ENCODE measurements around the gene MACF1. TPM values are rescaled to one million over a fixed set of nuclear protein-coding genes. Genes with fewer than 3 reads are reported as not detected.
"Not testable (repeated sequence)": the region's sequence is repeated elsewhere in the genome, so short reads cannot be mapped to it uniquely, and the experiment has no call there.

The MACF1 gene
- total RNA-seq, 1 donor from 2014 or later: 296 TPM

GRCh38 chr1:39505289-39505688 is 300.8 kb downstream of the MACF1 start:
- no peak overlapping the region for H3K4me3 ChIP-seq (ENCODE audit: low read depth, low read length)
- no peak for TF ChIP-seq CTCF (conservative IDR thresholded peaks at IDR 0.05; ENCODE audit: low read depth, low read length)

GRCh38 chr1:39507230-39507928 is 302.9 kb downstream of the MACF1 start:
- DNase-seq (ENCODE audit: low read depth): no peak
- no peak overlapping the region for H3K4me3 ChIP-seq (ENCODE audit: low read depth, low read length)
- TF ChIP-seq CTCF (conservative IDR thresholded peaks at IDR 0.05; ENCODE audit: low read depth, low read length): peak; percentile 48

More at GRCh38 chr1:39505289-39505688, 300.8 kb downstream of the MACF1 start:
- DNase-seq (ENCODE audit: low read depth): no peak

GRCh38 chr1:39508266-39508665 is 303.8 kb downstream of the MACF1 start:
- DNase-seq (ENCODE audit: low read depth): no peak
- no peak for TF ChIP-seq CTCF (conservative IDR thresholded peaks at IDR 0.05; ENCODE audit: low read depth, low read length)
- no peak overlapping the region for H3K4me3 ChIP-seq (ENCODE audit: low read depth, low read length)

- no peak overlapping the region for H3K4me3 ChIP-seq (ENCODE audit: low read depth, low read length)
- TF ChIP-seq CTCF (conservative IDR thresholded peaks at IDR 0.05; ENCODE audit: low read depth, low read length): no peak
- no peak for DNase-seq (ENCODE audit: low read depth)
These were observed 304.4 kb downstream of the MACF1 start for GRCh38 chr1:39508857-39509305.

GRCh38 chr1:39509360-39510009 is 305.0 kb downstream of the MACF1 start:
- H3K4me3 ChIP-seq (ENCODE audit: low read depth, low read length): no peak overlapping the region
- no peak for DNase-seq (ENCODE audit: low read depth)
- TF ChIP-seq CTCF (conservative IDR thresholded peaks at IDR 0.05; ENCODE audit: low read depth, low read length): no peak

GRCh38 chr1:39510570-39511186 is 306.2 kb downstream of the MACF1 start:
- not testable (repeated sequence) for DNase-seq (ENCODE audit: low read depth); H3K4me3 ChIP-seq (ENCODE audit: low read depth, low read length)

GRCh38 chr1:39511477-39511876 is 307.0 kb downstream of the MACF1 start:
- not testable (repeated sequence) for H3K4me3 ChIP-seq (ENCODE audit: low read depth, low read length); DNase-seq (ENCODE audit: low read depth)

- not testable (repeated sequence) for H3K4me3 ChIP-seq (ENCODE audit: low read depth, low read length); DNase-seq (ENCODE audit: low read depth)
These were observed 307.8 kb downstream of the MACF1 start for GRCh38 chr1:39512234-39512847.

GRCh38 chr1:39514710-39515124 is 310.2 kb downstream of the MACF1 start:
- not testable (repeated sequence) for DNase-seq (ENCODE audit: low read depth); H3K4me3 ChIP-seq (ENCODE audit: low read depth, low read length)

- DNase-seq (ENCODE audit: low read depth): not testable (repeated sequence)
- peak overlapping the region; percentile 24 for H3K4me3 ChIP-seq (ENCODE audit: low read depth, low read length)
These were observed 310.9 kb downstream of the MACF1 start for GRCh38 chr1:39515131-39516086.

GRCh38 chr1:39516841-39517240 is 312.3 kb downstream of the MACF1 start:
- DNase-seq (ENCODE audit: low read depth); H3K4me3 ChIP-seq (ENCODE audit: low read depth, low read length): not testable (repeated sequence)

Data from epithelial cell of proximal tubule (primary cell).